Right lobe of liver (tissue), 6 donors: ENCODE measurements around the gene CNGA2. TPM values are rescaled to one million over a fixed set of nuclear protein-coding genes. Genes with fewer than 3 reads are reported as not detected.

Source experiments
- ATAC-seq, 4 donors: fragments of 200-7000 bp; cut with Tn5 transposase; one replicate each; pipeline ENCODE4 v1.9.1; 2020; ENCODE audit warnings: mild to moderate bottlenecking in 4 of 4, moderate library complexity in 4 of 4
- DNase-seq, 3 donors: peaks; one replicate each; pipeline ENCODE4 v3.0.0-alpha.2; 2020
- H3K27ac ChIP-seq, 3 donors: fragments of 200-600 bp; one replicate each; pipeline ENCODE4 v1.8.0; 2022
- H3K27me3 ChIP-seq, 2 donors: fragments of 200-600 bp; one replicate each; pipeline ENCODE4 v1.8.0; 2022
- H3K36me3 ChIP-seq, 4 donors: fragments of 200-600 bp; sonication (generic) in 1 of 4; one replicate each; pipeline versions ENCODE4 v1.5.1 to v1.8.0; 2017 to 2022; ENCODE audit warnings: control low read depth in 1 of 4
- H3K4me1 ChIP-seq, 4 donors: fragments of 200-600 bp; sonication (generic) in 1 of 4; one replicate each; pipeline versions ENCODE4 v1.5.1 to v1.8.0; 2017 to 2022; ENCODE audit warnings: control low read depth in 1 of 4
- H3K4me3 ChIP-seq, 3 donors: fragments of 200-600 bp; one replicate each; pipeline ENCODE4 v1.8.0; 2022
- H3K9me3 ChIP-seq, 4 donors: fragments of 200-600 bp; sonication (generic) in 1 of 4; one replicate each; pipeline versions ENCODE4 v1.5.1 to v1.8.0; 2017 to 2022; ENCODE audit warnings: control low read depth in 1 of 4
- POLR2A ChIP-seq: fragments of 450-650 bp; IDR thresholded peaks from one replicate; pipeline ENCODE4 v1.6.1; 2017; ENCODE audit warnings: antibody characterized with exemption, mild to moderate bottlenecking
- WGBS: methylation state at CpG from one replicate; pipeline ENCODE4 v1.1.6; 2018; ENCODE audit warnings: low coverage, low lambda C conversion rate; ENCODE audit not compliant: insufficient coverage; ENCODE audit errors: missing lambda C conversion rate; 5-methylcytosine and 5-hydroxymethylcytosine counted together
- intact Hi-C, 2 donors: fragments of 100-400 bp; cut with DNase I; formaldehyde crosslinking; loops; one replicate each; pipeline versions ENCODE4 v1.11.2 to v1.14.1; 2022
- total RNA-seq, 6 experiments: library from RNA; depleted of rRNA in 2 of 6; stranded (reverse); fragments of >200 nt in 2 of 6; fragmentation: NEBNext Ultra II Directional in 3 of 6; extraction: Animal tissue kit (Norgen Biotek cat#: 25700) in 3 of 6; gene quantifications; one replicate each; pipeline versions ENCODE4 v1.1.0 to v1.2.4, GENCODE V29; 2016 to 2023
- TF ChIP-seq, protein P1 (sequence below), 4 donors: fragments of 200-600 bp in 3 of 4; fragments of 450-650 bp in 1 of 4; IDR thresholded peaks; one replicate each; pipeline versions ENCODE4 v1.5.1 to v1.8.0; 2016 to 2022; ENCODE audit warnings: antibody characterized with exemption in 4 of 4, mild to moderate bottlenecking in 2 of 4
- donor health status: DM: no; HTN: yes; CAD: no.
- donor health status: DM: no; HTN: no; CAD: no.
- donor health status: DM: no; HTN: no; CAD: no.
- donor health status: DM: no; HTN: yes; CAD: no.
- donor health status: DM: no; HTN: yes; CAD: no.

CNGA2 gene
- total RNA-seq, 6 experiments from 2014 or later = not detected

DNA sequence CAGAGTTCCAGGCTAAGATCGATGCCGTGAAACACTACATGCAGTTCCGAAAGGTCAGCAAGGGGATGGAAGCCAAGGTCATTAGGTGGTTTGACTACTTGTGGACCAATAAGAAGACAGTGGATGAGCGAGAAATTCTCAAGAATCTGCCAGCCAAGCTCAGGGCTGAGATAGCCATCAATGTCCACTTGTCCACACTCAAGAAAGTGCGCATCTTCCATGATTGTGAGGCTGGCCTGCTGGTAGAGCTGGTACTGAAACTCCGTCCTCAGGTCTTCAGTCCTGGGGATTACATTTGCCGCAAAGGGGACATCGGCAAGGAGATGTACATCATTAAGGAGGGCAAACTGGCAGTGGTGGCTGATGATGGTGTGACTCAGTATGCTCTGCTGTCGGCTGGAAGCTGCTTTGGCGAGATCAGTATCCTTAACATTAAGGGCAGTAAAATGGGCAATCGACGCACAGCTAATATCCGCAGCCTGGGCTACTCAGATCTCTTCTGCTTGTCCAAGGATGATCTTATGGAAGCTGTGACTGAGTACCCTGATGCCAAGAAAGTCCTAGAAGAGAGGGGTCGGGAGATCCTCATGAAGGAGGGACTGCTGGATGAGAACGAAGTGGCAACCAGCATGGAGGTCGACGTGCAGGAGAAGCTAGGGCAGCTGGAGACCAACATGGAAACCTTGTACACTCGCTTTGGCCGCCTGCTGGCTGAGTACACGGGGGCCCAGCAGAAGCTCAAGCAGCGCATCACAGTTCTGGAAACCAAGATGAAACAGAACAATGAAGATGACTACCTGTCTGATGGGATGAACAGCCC lies 9.3 kb downstream of the CNGA2 start:
- Histone ChIP-seq H3K4me1 (no peaks in the 10 kb centered on the region), H3K36me3 (no peaks in the 10 kb centered on the region), H3K4me3 (no peak overlapping the region), H3K27me3 (peaks cover 0 to 9% of the 10 kb centered on the region in 2 donors), H3K9me3 (no peaks in the 10 kb centered on the region), H3K27ac (no peak overlapping the region)
- no peak for ATAC-seq
- WGBS = 79% methylated on average over 14 of the region's 21 CpGs
- DNase-seq = peak in 1 of 3 donors; percentile 39
- no peak for TF ChIP-seq POLR2A
- TF ChIP-seq, protein P1, sequence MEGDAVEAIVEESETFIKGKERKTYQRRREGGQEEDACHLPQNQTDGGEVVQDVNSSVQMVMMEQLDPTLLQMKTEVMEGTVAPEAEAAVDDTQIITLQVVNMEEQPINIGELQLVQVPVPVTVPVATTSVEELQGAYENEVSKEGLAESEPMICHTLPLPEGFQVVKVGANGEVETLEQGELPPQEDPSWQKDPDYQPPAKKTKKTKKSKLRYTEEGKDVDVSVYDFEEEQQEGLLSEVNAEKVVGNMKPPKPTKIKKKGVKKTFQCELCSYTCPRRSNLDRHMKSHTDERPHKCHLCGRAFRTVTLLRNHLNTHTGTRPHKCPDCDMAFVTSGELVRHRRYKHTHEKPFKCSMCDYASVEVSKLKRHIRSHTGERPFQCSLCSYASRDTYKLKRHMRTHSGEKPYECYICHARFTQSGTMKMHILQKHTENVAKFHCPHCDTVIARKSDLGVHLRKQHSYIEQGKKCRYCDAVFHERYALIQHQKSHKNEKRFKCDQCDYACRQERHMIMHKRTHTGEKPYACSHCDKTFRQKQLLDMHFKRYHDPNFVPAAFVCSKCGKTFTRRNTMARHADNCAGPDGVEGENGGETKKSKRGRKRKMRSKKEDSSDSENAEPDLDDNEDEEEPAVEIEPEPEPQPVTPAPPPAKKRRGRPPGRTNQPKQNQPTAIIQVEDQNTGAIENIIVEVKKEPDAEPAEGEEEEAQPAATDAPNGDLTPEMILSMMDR (IDR thresholded peaks at IDR 0.05) = no peak
- intact Hi-C loops = no loop called here

DNA sequence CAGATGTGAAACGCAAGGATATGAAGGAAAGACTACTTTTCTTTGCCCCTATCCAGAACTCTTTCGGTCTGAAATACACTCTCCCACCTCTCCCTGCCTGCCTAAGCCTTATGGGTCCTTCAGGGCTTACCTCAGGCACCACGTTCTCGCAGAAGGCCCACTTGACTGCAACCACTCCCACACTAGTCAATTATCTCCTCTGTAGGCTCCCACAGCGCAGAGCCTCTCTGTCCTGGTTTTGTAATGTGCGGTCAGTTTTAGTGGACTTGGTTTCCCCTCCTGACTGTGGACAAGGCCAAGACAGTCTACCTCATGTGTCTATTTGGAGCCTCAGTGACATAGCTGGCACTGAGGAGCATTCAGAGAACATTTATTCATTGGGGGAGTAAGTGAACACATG lies 11.1 kb downstream of the CNGA2 start:
- DNase-seq = peak in 1 of 3 donors; percentile 8
- TF ChIP-seq POLR2A = no peak
- TF ChIP-seq, protein P1 (IDR thresholded peaks at IDR 0.05) = no peak
- WGBS = 64% methylated on average over 6 of the region's 6 CpGs

DNA sequence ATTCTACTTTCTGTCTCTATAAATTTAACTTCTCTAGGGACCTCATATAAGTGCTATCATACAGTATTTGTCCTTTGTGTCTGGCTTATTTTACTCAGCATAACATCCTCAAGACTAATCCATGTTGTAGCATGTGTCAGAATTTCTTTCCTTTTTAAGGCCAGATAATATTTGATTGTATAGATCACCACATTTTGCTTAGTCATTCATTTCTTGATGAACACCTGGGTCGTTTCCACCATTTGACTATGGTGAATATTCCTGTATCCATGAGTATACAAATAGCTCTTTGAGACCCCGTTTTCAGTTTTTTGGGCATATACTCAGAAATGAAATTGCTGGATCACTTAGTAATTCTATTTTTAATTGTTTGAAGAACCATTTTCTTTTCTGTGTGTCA lies 12.0 kb downstream of the CNGA2 start:
- intact Hi-C loops = no loop called here
- ATAC-seq (no peak), DNase-seq (no peak)
- TF ChIP-seq, protein P1 (IDR thresholded peaks at IDR 0.05) = no peak
- TF ChIP-seq POLR2A = no peak
- Histone ChIP-seq H3K36me3 (no peaks in the 10 kb centered on the region), H3K9me3 (no peaks in the 10 kb centered on the region), H3K27me3 (peaks cover 0 to 16% of the 10 kb centered on the region in 2 donors), H3K27ac (no peak overlapping the region), H3K4me1 (no peaks in the 10 kb centered on the region), H3K4me3 (no peak overlapping the region)
- WGBS = 30% methylated on average over 2 of the region's 2 CpGs

More for the DNA sequence above, 11.1 kb downstream of the CNGA2 start:
- no peak overlapping the region for H3K27ac ChIP-seq
- H3K27me3 ChIP-seq = peaks cover 0 to 12% of the 10 kb centered on the region in 2 donors
- no peaks in the 10 kb centered on the region for H3K36me3 ChIP-seq
- no peaks in the 10 kb centered on the region for H3K4me1 ChIP-seq
- no peaks in the 10 kb centered on the region for H3K9me3 ChIP-seq
- ATAC-seq = no peak
- no peak overlapping the region for H3K4me3 ChIP-seq
- intact Hi-C loops = no loop called here

DNA sequence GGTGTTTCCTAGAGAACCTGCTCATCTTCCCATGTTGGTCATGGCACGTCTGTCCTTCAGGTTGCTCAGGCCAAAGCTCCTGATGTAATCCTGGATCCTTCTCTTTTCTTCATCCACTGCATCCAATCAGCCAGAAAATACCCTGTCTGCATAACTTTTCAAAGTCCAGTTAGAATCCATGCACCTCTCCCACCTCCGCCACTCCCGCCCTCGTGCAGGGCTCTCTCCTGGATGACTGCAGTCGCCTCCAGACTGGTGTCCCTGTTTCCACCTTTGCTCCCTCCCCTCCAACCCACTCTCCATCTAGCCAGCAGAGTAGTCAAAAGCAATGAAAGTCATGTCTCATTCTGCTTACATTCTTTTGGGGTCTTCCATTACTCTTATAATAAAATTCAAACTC lies 16.0 kb downstream of the CNGA2 start:
- Histone ChIP-seq H3K4me1 (peaks cover 0 to 5% (median 0%) of the 10 kb centered on the region in 4 donors), H3K36me3 (no peaks in the 10 kb centered on the region), H3K4me3 (no peak overlapping the region), H3K27ac (no peak overlapping the region), H3K9me3 (no peaks in the 10 kb centered on the region), H3K27me3 (peaks cover 0 to 16% of the 10 kb centered on the region in 2 donors)
- TF ChIP-seq POLR2A = no peak
- TF ChIP-seq, protein P1 (IDR thresholded peaks at IDR 0.05) = no peak
- DNase-seq (no peak), ATAC-seq (no peak)
- 72% methylated on average over 5 of the region's 5 CpGs for WGBS
- intact Hi-C loops = loop anchor here (10.0 kb wide), 1 partner anchor 884 kb away; the partner anchor contains the start of gene GABRQ (in 2 of the 2)
